ENCODE results near the gene SPRN.
A peak's percentile ranks its signal among the peaks of the same experiment; 100 is the strongest.

GRCh38 chr10:133394064-133394663 is 30.3 kb downstream of the SPRN start, which contains the start of gene MTG1:
- TF ChIP-seq CTCF (IDR thresholded peaks at IDR 0.05), result peak in 4 of 6 experiments; percentile 20 to 59 (median 36)
- peak in 3 of 4 donors; percentile 44 to 76 (median 67) for TF ChIP-seq POLR2A (IDR thresholded peaks at IDR 0.05)
